Activated T-cell treated with anti-CD3 and anti-CD28 coated beads, Interleukin-2, amount 50 U/mL, for 1 hour (primary cell): ENCODE measurements around the gene KSR1.
"Not testable (repeated sequence)": the region's sequence is repeated elsewhere in the genome, so short reads cannot be mapped to it uniquely, and the experiment has no call there.

ENCODE experiments used
- DNase-seq: peaks from one replicate; pipeline ENCODE4 v3.0.0-alpha.2; 2020

KSR1 gene

GRCh38 chr17:27496437-27496943 lies 40.2 kb downstream of the KSR1 start:
- DNase-seq: no peak

DNA sequence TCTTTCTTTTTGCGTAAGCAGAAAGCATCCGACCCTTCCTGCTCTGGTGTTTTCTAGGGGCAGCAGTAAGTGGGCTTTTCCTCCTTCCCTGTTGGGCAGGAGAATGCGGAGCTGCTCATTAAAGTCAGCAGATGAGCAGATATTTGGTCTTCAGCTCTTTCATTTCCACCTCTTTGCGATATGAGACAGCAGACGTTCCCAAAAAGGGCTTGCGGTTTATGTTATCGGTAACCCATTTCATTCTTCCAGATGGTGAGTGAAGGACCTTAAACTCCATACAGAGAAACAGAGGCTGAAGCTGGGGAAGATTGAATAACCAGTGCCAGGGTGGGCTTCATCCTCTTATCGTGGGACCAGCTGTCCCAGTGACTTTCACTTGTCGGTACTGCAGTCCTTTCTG lies 40.7 kb downstream of the KSR1 start:
- DNase-seq: no peak

- DNase-seq: no peak
Measured at GRCh38 chr17:27497696-27498095, 41.4 kb downstream of the KSR1 start.

- no peak for DNase-seq
Measured at GRCh38 chr17:27498615-27499309, 42.5 kb downstream of the KSR1 start.

- DNase-seq: no peak
Measured at GRCh38 chr17:27499451-27500265, 43.4 kb downstream of the KSR1 start.

DNA sequence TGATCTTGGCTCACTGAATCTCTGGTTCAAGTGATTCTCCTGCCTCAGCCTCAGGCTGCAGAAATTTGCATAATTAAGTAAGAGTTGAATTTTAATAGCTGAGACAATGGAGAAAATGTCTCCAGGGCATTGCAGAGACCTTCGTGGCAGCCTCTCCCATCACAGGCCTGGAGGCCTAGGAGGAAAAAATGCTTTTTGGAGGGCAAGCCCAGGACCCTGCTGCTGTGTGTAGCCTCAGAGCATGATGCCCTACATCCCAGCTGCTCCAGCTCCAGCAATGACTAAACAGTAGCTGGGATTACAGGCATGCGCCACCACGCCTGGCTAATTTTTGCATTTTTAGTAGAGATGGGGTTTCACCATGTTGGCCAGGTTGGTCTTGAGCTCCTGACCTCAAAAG lies 45.1 kb downstream of the KSR1 start:
- DNase-seq: not testable (repeated sequence)

- no peak for DNase-seq
Measured at GRCh38 chr17:27502526-27503324, 46.5 kb downstream of the KSR1 start.

- DNase-seq: no peak
Measured at GRCh38 chr17:27503611-27504010, 47.4 kb downstream of the KSR1 start.

- DNase-seq: no peak
Measured at GRCh38 chr17:27504188-27504995, 48.1 kb downstream of the KSR1 start.

DNA sequence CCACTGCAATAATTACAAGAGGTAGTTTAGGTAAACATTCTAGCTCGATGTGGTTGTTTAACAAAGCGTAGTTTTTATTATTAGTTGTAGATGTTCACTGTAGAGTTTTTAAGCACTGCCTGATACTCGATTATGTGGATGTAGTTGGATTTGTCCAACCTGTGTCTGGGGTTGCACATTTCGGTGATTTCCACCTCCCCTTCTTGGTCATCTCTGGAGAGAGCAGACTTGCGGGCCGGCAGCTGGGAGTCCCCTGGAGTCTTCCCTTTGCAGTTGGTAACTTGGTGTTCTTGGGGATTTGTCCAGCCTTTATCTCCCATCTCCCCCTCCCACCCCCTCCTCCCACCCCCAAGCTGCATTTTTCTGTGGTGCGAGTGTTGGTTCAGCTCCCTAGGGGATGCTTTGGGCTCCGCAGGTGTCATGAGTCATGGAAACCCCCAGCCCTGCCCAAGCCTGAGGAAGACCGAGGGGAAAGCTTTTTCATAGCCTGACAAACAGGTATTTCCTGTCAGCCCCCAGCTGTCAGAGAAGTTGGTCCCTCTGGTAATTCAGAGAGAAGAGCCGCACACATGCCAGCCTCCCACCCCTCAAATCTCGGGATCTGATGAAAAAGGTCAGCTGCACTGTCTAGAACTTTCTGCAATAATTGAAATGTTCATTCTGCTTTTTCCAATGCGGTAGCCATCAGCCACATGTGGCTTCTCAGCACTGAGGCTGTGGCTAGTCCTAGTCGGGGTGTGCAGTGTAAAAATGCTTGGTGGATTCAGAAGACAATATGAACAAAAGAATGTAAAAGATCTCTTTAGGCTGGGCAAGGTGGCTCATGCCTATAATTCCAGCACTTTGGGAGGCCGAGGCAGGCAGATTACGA lies 50.3 kb downstream of the KSR1 start:
- DNase-seq: no peak

- DNase-seq: no peak
Measured at GRCh38 chr17:27511168-27511883, 55.1 kb downstream of the KSR1 start.

GRCh38 chr17:27512031-27512430 lies 55.8 kb downstream of the KSR1 start:
- DNase-seq: no peak

DNA sequence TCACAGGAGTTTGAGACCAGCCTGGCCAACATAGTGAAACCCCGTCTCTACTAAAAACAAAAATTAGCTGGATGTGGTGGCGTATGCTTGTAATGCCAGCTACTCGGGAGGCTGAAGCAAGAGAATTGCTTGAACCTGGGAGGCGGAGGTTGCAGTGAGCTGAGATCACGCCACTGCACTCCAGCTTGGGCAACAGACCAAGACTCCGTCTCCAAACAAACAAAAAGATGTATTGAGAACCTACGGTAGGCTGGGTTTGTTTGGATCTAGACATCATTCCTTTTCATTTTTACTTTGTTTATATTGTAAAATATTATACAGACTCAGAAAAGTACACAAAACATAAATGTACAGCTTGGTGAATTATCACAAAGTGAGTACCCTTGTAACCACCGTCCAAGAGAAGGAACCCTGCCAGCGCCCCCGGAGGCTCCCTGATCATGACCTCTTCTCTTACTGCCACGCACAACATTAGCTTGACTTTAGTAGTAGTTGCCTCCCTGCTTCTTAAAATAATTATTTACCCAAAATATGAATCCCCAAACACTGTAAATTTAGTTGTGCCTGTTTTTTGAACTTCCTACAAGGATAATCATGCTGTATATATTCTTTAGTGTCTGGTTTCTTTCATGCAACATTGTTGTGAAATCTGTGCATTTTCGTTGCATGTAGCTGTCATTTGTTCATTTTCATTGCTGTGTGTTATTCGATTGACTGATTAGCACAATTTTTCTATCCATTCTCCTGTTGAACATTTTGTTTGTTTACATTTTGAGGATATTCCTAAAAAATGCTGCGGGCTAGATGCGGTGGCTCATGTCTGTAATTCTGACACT lies 56.5 kb downstream of the KSR1 start:
- no peak for DNase-seq

DNA sequence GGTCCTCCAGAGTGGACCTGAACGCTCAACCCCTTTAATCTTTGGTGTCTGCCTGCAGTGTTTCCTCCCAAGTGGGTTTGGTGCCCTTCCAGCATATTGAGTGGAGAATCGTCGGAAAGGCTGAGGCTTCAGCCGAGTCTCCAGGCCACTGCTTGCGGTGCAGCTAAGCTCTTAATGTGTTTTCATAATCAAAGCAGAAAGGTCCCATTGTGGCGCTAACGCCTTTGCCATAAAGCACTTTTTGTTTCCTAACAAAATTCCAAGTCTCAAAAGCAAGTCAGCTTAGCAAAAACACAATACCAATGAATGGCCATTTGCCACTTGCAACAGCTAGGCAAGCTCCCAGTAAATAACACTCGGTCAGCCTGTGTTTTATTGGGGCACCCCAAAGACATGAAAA lies 57.6 kb downstream of the KSR1 start:
- no peak for DNase-seq

DNA sequence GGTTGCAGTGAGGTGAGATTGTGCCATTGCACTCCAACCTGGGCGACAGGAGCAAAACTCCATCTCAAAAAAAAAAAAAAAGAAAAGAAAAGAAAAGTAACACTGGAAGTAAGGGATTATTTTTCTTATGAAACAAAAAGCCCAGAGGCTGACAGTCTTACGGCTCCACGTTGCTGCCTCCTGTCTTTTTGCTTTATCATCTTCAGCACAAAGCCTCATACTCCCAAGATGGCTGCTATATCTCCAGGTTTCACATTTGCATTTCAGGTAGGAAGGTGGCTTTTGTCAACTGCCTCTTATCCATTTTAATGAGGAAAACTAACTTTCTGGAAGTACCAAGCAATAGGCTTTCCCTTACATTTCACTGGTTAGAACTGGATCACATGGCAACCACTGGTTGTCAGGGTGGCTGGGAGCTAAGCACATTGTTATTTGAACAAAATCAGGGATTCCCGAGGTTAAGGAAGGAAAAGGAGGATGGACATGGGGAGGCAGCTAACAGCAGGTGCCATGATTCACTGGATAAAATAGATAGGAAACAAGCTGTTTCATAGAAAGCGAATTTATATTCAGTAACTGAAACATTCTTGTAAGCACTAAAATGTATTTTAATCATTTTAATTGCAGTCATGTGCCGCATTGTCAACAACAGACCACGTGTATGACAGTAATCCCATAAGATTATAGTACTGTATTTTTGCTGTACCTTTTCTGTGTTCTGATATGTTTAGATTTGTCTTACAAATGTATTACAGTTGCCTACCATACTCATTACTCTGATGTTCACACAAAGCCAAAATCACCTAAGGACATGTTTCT lies 58.6 kb downstream of the KSR1 start:
- DNase-seq: no peak

DNA sequence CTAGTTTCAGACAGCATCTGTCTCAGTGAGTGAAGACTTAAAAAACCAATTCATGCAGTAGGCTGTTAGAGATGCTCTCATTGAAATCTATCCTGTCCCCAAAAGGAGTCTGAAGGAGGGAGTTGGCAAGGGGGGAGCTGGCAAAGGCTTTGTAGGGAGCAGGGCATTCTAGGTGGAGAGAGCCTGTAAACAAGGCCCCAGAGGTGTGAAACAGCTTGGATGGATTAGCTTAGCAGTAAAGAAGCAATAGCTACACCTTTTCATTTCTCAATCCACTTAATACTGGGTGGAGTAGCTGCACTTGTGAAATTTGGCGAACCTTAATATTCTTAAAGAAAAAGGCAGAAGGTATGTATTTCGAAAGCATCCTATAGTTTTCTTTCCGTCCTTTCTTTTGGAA lies 61.8 kb downstream of the KSR1 start:
- no peak for DNase-seq

GRCh38 chr17:27518545-27519521 lies 62.6 kb downstream of the KSR1 start:
- DNase-seq: no peak

DNA sequence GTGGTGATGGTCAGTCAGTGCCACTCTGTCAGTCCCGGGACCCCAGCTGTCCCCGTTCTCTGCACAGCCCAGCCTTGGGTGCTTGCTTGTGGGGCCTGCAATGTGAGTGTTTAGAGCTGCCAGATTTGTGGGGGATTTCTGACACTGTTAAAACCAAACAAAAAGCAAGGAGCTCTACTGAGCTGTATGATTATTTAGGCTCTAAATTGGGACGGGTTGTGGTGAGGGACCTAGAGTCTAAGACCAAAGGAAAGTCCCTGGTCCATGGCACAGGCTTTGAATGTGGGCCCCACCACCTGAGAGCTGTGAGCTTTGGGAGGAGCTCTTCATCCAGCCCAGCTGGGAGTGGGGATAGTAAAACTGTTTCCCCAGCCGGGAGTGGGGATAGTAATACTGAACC lies 63.3 kb downstream of the KSR1 start:
- no peak for DNase-seq
